NCI-H526 (cell line): ENCODE data around the gene CRYGS.
"Not testable (repeated sequence)": the region's sequence is repeated elsewhere in the genome, so short reads cannot be mapped to it uniquely, and the experiment has no call there.

Experiments
- DNase-seq, 2 experiments: peaks; one replicate each; lab custom pipeline; 2025; lab: John Stamatoyannopoulos, UW

Gene CRYGS

DNA sequence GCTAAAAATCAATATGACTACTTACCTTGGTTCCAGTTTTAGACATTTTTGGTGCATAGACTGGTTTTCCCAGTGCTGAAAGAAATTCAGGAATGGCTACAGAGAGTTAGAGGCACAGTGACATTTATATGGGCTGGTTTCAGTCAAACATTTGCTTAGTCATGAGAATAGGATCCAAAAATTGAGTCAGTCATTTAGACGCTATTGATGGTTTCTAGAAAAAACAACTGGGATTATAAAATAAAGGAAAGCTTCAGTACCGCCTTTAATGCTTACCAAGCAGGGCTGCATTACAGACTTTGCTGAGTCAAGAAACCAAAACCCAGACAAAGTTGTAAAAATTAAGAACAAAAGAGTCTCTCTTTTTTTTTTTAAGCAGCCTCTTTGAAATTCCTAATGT is at the start of gene CRYGS:
Gene CRYGS, minus strand, starts transcription at position 100 of the 400 bp plus-strand sequence. Its CDS starts 54 bp downstream, at position 46.
- no peak for DNase-seq

DNA sequence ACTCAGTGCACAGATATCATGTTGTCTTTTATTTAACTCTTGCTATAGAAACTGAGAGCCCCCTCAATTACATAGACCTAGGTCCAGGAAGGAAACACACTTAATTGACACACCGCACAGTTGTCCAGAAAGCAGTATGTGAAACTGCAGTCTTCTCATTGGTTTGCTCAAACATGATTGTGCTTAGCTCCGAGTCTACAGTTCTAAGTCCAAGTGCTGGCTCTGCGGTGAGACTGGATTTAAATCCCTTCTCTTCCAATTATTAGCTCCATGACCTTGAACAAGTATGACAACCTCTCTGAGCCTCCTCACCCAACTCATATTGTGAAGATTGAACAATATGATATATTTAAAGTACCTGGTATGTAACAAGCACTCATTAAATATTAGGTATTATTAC is 49.7 kb upstream of the CRYGS start:
- DNase-seq: no peak

DNA sequence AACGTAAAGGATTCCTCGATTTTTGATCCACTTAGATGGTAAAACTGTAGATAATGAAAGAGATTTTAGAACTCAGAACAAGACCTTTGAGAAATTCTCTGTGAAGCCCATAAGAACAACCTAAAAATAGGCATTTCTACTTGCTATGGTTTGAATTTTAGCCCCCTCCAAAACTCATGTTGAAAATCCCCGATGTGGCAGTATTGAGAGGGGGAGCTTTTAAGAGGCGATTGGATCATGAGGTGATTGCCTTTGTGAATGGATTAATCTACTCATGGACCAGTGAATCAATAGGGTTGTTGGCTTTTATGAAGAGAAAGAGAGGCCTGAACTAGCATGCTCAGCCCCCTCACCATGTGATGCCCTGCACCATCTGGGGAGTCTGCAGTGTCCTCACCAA is 48.5 kb upstream of the CRYGS start:
- no peak for DNase-seq

DNA sequence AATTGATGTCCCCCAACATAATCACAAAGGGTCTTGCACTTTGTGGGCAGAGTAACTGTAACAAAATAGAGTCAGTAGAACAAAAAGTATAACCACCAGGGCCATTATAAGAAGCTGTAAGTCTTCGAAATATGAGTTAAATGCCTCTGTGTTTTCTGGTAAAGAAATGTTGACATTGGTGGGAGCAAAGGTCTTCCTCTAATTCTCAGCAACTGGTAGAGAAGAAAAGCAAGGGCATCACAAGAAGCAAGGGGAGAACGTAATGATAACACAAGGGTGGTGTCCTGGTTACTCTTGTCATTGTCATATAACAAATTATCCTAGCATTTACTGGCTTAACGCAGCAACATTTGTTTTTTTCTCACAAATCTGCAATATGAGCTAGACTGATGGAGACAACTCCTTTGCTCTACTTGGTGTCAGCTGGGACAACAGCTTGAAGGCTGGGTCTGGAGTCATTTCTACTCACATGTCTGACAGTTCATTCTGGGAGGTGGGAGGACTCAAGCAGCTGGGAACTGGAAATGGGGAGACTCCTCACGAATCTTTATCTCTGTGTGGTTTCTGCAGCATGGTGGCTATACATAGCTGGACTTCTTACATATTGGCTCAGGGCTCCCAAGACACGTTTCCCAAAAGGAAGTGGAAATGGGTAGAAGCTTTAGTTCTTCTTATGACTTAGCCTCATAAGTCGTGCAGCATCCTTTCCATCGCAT is 46.6 kb upstream of the CRYGS start:
- DNase-seq: no peak

DNA sequence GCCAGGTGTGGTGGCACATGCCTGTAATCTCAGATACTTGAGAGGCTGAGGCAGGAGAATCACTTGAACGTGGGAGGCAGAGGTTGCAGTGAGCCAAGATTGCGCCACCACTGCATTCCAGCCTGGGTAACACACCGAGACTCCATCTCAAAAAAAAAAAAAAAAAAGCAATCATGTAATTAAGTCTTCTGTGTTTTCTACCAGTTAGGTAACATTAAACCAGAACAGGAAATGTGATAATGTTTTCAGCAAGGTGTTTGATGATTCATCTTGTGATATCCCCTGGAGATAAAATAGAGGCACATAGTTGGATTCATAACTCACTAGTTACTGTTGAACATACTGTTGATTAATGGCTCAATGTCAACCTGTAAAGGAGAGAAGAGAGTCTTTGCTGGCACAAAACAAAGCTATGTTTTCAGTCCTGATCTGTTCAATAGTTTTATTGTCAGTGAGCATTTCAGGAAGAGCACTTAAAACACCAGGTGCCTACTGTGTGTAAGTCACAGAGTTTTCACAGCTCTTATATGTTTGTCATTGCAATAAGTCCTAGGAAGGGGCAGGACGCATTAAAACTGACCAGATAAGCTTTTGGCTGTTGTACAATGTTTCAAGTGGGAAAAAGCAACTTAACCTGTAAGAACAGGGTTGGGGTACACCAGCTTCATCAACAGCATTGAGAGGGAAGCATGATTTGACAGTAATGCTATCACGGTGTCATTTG is 45.8 kb upstream of the CRYGS start:
- no peak for DNase-seq

DNA sequence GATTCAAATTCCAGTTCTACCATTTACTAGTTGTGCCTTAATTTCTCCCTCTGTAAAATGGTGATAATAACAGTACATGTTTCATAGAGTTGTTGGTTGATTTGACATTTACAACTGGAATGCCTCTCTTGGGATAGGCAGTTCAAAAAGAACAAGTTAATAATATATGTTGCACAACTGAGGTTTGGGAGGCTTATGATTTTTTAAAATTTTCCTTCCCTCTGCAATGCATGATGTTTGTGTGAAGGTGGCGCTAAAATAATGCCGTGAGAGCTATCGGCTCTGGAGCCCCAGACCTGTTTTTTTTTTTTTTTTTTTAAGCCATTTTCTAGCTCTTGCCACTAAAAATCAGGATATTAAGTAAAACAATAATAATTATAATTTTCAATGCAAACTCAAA is 44.9 kb upstream of the CRYGS start:
- no peak for DNase-seq

DNA sequence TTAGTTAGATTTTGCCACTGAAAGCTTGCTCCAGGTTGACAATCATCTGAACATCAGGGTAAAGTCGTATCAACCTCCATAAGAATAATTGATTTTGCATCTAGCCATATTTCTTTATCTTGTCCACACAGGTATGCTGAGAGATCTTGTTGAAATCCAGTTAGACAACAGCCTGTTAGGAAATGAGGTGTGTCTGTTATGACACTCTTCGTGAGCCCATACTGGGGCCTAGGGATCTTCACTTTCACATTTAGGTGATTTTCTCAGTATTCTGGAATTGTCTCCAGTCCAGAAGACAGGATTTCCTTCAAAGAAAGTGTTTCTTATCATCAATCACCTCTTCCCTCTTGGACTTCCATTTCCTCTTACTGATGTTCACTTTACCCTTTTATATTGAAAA is 44.5 kb upstream of the CRYGS start:
- no peak for DNase-seq

DNA sequence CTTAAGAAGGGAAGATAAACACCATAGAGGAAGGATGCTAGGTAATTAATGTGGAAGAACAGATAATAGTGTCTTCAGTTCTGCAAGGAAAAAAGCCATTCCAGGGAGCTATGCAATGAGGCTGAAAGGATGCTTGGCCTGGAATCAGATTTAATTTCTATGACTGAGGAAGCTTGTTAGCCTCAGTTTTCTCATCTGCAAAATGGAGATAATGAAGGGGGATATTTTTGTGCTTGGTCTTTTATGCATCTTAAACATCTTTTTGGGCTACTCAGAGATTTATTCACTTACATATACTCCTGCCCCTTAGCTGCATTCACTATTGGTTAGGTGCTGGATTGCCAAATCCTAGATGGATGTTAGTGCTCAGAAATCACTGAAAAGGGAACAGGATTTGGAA is 43.0 kb upstream of the CRYGS start:
- no peak for DNase-seq

DNA sequence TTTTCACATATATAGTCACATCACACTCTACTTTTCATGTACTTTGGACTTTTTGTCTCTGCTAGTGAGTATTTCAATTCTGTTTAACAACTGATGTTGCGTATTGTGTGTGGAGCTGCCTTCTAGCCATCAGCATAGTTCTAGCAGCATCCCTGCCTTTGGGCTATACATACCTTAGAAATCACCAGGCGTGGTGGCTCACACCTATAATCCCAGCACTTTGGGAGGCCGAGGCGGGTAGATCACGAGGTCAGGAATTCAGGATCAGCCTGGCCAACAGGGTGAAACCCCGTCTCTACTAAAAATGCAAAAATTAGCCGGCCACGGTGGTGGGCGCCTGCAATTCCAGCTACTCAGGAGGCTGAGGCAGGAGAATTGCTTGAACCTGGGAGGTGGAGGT is 42.1 kb upstream of the CRYGS start:
- not testable (repeated sequence) for DNase-seq

DNA sequence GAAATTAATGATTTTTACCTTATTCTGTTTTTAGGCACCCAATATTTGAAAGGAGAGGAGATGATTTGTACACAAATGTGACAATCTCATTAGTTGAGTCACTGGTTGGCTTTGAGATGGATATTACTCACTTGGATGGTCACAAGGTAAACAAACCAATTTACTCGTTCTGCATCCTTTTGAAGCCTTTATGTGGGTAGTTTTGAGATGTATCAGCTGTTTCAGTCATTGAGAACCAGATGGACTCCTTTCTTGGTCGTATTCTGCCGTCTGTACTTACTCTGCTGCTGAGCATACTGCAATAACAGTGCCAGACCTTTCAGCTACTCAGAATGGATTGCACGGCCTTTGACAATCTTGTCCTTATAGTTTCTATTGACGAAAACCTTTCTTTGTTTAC is 39.7 kb upstream of the CRYGS start:
- no peak for DNase-seq

DNA sequence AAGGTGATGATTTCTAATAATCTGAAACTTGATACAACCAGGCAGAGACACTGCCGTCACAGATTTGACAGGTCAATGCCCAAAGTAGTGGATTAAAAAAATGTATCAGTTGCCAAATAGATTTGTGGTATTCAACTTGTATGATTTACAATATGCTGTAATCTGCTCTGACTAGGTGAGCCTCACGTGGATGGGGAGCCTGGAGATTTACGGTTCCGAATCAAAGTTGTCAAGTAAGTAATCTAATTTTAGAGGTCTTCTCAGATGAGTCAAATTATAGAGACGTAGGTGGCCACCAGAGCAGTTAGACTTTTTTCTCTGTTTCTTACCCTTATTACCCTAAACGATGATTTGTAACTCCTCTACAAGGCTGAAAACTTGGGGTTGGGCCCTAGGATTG is 38.4 kb upstream of the CRYGS start:
- DNase-seq: no peak

DNA sequence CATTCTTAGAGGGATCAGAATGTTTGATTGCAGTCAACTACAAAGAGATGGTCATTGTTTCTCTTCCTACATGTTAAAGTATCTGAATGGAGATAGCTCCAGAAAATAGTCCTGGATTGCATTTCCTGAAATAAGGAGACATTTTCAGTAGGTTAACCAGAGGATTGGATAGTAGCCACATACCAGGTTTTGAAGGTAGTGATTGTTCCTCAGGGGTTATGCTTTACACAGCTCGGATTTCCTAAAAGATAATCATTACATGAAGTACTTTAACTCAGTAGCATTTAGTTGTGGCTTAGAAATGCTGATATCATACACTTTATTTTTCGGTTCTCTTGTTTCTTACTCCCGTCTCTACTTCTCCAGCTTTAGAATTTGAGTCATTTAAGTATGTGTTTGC is 36.6 kb upstream of the CRYGS start:
- no peak for DNase-seq

DNA sequence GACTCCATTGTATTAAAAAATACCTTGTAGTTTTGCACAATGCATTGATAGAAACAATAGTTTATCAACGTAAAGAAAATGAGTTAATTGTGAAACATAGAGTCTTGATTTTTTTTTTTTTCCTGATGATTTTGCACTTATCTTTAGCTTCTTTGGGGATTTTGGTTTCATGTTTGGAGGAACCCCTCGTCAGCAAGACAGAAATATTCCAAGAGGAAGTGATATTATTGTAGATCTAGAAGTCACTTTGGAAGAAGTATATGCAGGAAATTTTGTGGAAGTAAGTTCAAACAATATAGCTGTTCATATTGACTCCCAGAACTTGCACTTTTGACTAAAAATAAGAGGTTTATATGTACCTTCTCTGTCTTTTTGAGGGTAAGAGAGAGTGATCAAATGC is 33.3 kb upstream of the CRYGS start:
- DNase-seq: no peak

DNA sequence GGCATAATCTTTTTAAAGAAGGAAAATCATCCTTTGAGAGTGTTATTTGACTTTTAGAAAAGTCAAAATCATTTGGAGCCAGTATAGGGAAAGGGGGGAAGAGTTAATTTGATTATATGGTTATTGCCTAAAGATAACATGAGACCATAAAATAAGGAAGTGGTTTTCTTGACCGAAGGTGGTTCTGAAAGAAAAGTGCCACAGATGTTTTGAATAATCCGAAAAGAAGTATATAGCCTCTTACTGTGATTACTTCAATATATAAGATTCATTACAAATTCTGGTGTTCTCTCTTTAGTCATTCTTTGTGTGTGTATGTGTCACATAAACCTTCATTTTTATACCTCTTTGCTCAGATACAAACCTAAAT is 27.4 kb upstream of the CRYGS start:
- DNase-seq: no peak

DNA sequence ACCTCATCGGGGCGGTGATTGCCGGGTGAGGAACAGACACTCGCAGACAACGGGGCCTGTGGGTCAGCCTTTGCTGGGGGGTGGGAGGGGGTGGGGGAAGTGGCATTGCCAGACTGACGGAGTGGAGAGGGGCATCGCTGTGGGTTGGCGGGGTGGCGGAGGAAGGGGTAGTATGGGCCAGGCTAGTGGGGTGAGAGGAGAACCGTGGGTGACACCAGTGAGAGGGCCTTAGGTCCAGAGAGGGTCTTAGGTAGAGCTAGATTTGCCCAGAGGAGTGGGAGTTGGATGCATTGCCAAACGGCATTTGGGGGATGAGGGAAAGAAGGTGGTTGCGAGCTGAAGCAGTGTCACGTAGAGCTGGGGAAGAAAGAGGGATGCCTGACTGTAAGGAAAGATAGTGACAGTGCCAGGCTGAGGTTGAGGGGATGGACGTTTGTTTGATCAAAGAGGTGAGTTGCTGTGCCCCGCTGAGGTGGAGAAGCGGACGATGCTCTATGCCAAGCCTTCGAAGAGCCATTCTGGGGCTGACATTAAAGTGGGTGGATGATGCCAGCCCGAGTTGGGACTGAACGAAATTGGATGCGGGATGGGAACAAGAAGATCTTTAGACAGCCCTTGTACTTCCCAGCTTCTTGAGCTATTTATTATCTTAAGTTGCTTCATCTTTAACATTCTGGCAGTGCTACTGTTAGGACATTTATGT is 26.9 kb upstream of the CRYGS start:
- peak in 1 of 2 experiments; percentile 22 for DNase-seq

DNA sequence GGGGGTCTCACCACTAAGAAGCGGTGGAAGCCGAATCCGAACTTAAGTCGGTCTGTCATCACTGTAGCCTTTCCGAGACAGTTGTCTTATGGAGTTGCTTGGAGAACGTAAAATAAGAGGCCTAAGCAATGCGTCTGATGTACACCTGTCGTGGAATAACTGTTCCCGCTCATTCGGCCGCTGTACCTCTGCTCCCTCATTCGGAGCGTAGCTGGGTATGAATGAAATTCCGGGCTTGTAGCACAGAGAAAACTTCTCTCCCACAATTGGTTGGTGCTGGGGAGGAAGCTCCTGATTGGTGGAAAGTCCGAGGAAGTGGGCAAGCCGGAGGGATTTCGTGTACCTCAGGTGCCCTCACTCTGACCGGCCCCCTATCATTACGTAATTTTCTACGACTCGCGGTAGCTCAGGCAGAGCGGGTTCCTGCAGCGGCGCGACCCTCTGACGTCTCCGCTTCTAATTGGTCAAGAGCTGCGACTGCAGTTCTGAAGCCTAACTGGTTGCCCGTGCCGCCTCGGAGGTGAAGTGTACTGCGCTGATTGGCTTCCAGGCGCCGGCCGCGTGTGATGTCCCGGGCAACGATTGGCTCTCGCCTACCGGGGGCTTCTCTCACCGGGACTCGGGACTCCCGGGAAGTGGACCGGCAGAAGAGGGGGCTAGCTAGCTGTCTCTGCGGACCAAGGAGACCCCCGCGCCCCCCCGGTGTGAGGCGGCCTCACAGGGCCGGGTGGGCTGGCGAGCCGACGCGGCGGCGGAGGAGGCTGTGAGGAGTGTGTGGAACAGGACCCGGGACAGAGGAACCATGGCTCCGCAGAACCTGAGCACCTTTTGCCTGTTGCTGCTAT is 26.1 kb upstream of the CRYGS start, which contains the start of gene DNAJB11:
Gene DNAJB11, plus strand, starts transcription at position 625 of the 845 bp plus-strand sequence. Its CDS starts 178 bp downstream, at position 803.
- peak; percentile 99 for DNase-seq

DNA sequence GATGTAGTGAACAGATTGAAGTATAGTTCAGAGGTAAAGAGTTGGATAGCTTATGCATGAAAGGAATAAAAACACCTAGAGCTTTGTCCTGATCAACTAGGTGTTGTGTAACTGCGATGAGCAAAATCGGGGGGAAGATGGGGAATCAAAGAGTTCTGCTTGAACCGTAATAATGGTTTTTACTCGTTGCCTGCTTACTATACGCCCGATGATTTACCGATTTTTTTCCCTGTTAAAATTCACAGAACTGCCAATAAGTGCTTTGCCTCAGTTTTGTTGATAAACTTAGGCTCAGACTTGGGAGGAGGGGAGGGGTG is 25.6 kb upstream of the CRYGS start:
- DNase-seq: no peak

DNA sequence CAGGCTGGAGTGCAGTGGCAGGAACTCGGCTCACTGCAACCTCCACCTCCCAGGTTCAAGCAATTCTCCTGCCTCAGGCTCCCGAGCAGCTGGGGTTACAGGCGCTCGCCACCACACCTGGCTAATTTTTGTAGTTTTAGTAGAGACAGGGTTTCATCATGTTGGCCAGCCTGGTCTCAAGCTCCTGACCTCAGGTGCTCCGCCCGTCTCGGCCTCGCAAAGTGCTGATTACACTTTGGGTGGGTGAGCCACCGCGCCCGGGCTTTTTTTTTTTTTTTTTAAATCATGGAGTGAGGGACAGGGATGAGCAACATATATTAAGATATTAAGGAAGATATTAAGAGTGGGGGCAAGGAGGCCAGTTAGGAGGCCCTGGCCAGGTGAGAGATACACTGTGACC is 25.2 kb upstream of the CRYGS start:
- not testable (repeated sequence) for DNase-seq

DNA sequence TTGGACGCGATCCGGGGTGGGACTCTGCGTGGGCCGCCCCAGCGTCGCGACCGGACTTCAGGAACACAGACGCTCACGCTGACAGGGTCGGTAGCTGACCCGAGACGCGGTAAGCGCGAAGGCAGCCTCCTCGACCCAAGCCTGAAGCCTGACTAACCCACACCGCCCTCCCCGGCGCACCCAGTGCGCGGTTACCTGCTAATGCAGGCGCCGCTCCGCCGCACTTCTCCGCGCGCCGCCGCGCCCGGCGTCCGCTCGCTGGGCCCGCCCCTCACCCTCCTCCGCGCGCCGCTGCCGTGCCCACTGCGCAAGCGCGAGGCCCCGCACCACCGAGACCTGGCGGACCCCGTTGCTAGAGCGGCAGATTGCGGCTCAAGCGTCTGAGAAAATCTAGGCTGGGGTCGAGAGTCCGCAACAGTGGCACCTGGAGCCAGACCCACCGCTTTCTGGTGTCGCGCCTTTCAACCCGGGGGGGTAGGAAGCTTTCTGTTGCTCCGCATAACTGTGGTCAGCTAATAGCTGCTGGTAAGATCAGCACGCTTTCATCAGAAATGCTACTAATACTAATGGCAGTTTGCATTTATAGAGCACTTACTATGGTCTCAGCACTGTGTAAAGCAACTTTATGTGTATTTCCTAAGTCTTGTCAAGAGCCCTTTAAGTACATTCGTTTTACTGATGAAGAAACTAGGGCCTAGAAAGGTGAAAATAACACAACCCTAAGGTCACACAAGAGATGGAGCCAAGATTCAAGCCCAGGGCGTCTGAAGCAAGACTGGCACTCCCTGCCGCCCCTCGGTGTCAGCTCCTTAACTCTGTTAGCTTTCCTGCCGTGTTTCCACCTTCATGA is 23.1 kb upstream of the CRYGS start, which contains the start of gene TBCCD1:
Gene TBCCD1, minus strand, starts transcription at position 268 of the 850 bp plus-strand sequence. CDS start 3,010 bp downstream, outside the sequence.
- peak; percentile 69 to 91 for DNase-seq

DNA sequence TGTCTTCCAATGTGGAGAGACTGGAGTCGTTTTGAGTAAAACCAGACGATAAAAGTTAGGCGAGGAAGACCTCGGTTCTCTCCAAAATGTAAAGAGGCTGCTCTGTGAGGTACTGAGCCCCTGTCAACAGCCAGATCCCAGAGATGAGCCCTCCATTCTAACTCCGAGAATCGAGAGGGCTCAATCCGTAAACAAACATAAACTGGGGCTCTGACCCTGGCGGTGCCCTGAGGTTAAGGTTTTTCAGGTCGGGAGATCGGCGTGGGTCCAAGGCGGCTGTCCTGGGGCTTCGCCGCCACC is 22.5 kb upstream of the CRYGS start:
- DNase-seq: no peak

DNA sequence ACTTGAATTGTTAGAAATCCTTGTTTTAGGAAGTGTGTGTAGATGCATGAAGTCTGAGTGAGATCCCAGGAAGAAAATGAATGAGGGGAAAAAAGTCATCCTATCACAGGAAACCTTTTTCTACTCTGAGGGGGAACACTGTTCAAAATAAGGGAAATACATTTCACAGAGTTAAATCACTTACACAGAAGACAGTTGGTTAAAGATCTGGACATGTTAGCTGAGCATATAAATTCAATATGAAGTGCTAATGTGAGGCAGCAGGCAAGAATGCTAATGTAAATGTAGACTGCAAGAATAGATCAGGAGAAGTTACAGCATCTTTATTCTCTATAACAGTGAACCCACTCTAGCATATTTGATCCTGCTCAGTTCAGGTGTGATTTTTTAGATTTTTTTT is 20.4 kb upstream of the CRYGS start:
- no peak for DNase-seq
